HTERT RPE-1 (cell line): Measurements from ENCODE around the gene GPR89A.
"Not testable (repeated sequence)": the region's sequence is repeated elsewhere in the genome, so short reads cannot be mapped to it uniquely, and the experiment has no call there.

ENCODE experiments used
- in situ Hi-C: fragments of 300-500 bp; cut with MboI; formaldehyde crosslinking; loops from 4 replicates; pipeline ENCODE4 v1.14.3; 2020; ENCODE audit warnings: low sequenced_read_pairs

GPR89A gene

DNA sequence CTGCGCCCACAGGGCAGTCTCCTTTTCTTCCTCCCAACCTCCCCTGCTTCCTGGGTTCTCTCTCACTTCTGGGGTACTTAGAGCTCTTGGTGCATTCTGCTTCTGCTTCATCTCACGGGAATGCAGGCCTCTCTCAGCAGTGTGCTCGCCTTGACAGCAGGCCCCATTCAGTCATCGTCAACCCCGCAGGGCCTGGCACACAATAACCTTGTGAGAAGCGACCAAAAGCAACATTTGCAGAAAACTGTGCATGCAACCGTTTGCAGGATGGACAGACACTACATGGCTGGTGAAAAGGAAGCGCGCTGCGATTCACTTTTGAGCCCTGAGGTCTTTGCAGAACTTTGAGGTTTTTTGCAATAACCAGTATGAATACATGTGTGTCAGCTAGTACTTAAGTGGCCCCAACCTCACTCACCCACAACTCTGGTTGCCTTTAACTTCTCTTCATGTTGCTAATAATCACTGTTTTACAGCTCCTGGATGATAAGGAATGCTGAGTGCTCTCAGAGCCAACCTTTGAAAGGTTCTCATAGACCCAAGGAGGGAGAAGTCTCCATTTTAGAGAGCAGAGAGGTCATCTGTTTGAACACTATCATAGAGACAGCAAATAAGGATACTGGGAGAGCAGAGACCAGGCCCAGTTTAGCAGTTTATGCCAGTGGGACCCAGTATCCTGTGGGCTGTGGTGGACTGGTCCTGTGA, 109.0 kb downstream of the GPR89A start:
- in situ Hi-C loops, result no loop called here

DNA sequence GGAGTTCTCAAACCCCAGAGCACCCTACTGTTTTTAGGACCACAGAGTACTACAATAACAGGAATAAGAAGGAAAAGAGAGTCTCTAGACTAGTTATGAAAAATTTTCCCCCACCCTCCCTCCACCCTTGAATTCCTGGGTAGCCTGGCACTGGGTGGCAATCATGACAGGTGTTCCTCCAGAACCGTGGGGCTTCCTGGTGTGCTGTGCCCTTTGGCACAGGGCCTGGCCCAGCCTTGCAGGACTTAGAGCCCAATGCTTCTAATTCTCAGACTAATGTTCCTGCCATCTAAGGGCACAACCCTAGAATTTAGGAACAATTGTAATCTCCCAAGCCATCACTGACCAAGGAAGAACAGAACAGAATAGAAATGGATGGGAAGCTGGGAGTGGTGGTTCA, 110.0 kb downstream of the GPR89A start:
- in situ Hi-C loops, result no loop called here

DNA sequence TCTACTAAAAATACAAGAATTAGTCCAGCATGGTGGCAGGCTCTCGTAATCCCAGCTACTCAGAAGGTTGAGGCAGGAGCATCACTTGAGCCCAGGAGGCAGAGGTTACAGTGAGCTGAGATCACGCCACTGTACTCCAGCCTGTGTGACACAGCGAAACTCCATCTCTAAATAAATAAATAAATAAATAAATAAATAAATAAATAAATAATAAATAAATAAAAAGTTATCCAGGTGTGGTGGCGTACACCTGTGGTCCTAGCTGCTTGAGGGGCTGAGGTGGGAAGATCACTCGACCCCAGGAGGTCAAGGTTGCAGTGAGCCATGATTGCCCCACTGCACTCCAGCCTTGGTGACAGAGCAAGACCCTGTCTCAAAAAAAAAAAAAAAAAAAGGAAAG, 110.7 kb downstream of the GPR89A start:
- in situ Hi-C loops, result not testable (repeated sequence)

DNA sequence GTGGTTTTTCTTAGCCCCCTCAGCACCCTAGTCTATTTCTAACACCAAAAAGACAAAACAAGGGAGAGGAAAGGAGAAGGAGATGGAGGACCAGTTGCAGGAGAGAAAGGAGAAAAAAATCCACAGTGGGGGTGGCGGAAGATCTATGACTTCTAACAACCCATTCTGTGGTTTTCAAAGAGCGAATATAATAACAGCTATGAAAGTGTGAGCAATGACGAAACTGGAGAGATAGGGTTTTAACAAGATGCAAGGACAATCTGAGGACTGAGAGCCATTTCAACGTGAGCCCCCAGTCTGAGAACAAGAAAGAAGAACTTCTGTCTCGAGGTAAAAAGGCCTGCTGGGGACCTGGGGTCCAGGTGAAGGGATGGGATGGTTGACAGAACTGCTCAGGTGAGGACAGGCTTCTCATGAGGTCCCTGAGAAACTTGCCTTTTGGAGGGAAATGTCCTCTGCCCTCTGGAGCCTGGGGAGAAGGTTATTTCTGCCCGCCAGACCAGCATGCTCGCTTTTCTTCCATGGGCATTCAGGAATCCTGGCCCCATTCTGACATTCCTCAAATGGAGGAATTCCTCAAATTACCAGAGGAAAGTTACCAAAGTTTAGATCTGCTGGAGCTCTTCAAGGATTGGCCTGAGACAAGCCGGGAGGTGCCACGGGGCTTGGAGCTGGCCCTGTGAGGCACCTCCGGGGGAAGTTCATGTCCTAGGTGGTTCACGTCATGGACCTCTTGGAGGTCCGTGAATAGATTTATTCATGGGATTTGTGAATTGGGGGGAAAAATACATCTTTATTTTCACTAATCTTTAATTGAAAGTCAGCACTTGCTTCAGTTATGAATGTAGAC, 111.7 kb downstream of the GPR89A start, which contains the start of gene CD160:
Gene CD160 (plus strand): TSS at position 270 of the 850 bp plus-strand sequence. CDS start 8,829 bp downstream, outside the sequence.
- in situ Hi-C loops, result no loop called here
